HUES6 (cell line): ENCODE data around the gene LARP4B.
"Not testable (repeated sequence)": the region's sequence is repeated elsewhere in the genome, so short reads cannot be mapped to it uniquely, and the experiment has no call there.

Experiments
- H3K27ac ChIP-seq: 2 replicates; pipeline ENCODE4 v1.7.0; 2013; ENCODE audit warnings: low read depth, mild to moderate bottlenecking, low read length, inconsistent platforms
- H3K27me3 ChIP-seq: 2 replicates; pipeline ENCODE4 v1.6.1; 2013; ENCODE audit warnings: low read length; ENCODE audit not compliant: control insufficient read depth, insufficient read depth
- H3K36me3 ChIP-seq: 2 replicates; pipeline ENCODE4 v1.6.1; 2013; ENCODE audit warnings: low read length; ENCODE audit not compliant: control insufficient read depth, insufficient read depth
- H3K4me1 ChIP-seq: 2 replicates; pipeline ENCODE4 v1.6.1; 2013; ENCODE audit warnings: low read length; ENCODE audit not compliant: control insufficient read depth, insufficient read depth
- H3K4me3 ChIP-seq: 2 replicates; pipeline ENCODE4 v1.5.1; 2013; ENCODE audit warnings: low read depth, low read length
- H3K9ac ChIP-seq: one replicate; pipeline ENCODE4 v1.6.1; 2013; ENCODE audit warnings: mild to moderate bottlenecking, low read length
- H3K9me3 ChIP-seq: 2 replicates; pipeline ENCODE4 v1.6.1; 2013; ENCODE audit warnings: low read depth, low read length; ENCODE audit not compliant: control insufficient read depth, insufficient read depth

Gene LARP4B

GRCh38 chr10:943334-944033 lies 12.0 kb upstream of the LARP4B start:
- no peak overlapping the region for H3K9ac ChIP-seq
- no peaks in the 10 kb centered on the region for H3K4me1 ChIP-seq
- no peaks in the 10 kb centered on the region; the same call in 1 of the 2 replicates for H3K27me3 ChIP-seq
- no peak overlapping the region for H3K4me3 ChIP-seq
- no peaks in the 10 kb centered on the region for H3K9me3 ChIP-seq
- H3K27ac ChIP-seq, result no peak overlapping the region
- no peaks in the 10 kb centered on the region for H3K36me3 ChIP-seq

GRCh38 chr10:938941-939678 lies 7.6 kb upstream of the LARP4B start:
- Histone ChIP-seq H3K9ac (no peak overlapping the region), H3K4me1 (no peaks in the 10 kb centered on the region), H3K27me3 (no peaks in the 10 kb centered on the region), H3K36me3 (no peaks in the 10 kb centered on the region), H3K27ac (no peak overlapping the region), H3K9me3 (no peaks in the 10 kb centered on the region), H3K4me3 (no peak overlapping the region)

GRCh38 chr10:934746-935406 lies 3.4 kb upstream of the LARP4B start:
- Histone ChIP-seq H3K9me3 (no peaks in the 10 kb centered on the region), H3K4me1 (peaks cover 2% of the 10 kb centered on the region; the same call in 1 of the 2 replicates), H3K27me3 (no peaks in the 10 kb centered on the region), H3K9ac (no peak overlapping the region), H3K27ac (no peak overlapping the region), H3K36me3 (no peaks in the 10 kb centered on the region), H3K4me3 (no peak overlapping the region)

GRCh38 chr10:934165-934564 lies 2.7 kb upstream of the LARP4B start:
- not testable (repeated sequence) for H3K4me3 ChIP-seq, H3K9me3 ChIP-seq, H3K4me1 ChIP-seq, H3K27me3 ChIP-seq, H3K9ac ChIP-seq, H3K36me3 ChIP-seq, H3K27ac ChIP-seq

- Histone ChIP-seq H3K4me1 (peaks cover 20% of the 10 kb centered on the region), H3K4me3 (no peak overlapping the region), H3K27ac (no peak overlapping the region), H3K9me3 (no peaks in the 10 kb centered on the region), H3K9ac (no peak overlapping the region), H3K36me3 (no peaks in the 10 kb centered on the region), H3K27me3 (no peaks in the 10 kb centered on the region)
These were observed 1.1 kb upstream of the LARP4B start for GRCh38 chr10:932589-932988.

- Histone ChIP-seq H3K4me1 (peaks cover 33% of the 10 kb centered on the region), H3K27me3 (no peaks in the 10 kb centered on the region), H3K9me3 (no peaks in the 10 kb centered on the region), H3K9ac (peak overlapping the region; percentile 91), H3K4me3 (peak overlapping the region; percentile 85), H3K27ac (peak overlapping the region; percentile 74; the same call in 1 of the 2 replicates), H3K36me3 (peaks cover 6% of the 10 kb centered on the region)
These were observed 730 bp downstream of the LARP4B start for GRCh38 chr10:930625-931325.

GRCh38 chr10:929960-930624 lies 1.4 kb downstream of the LARP4B start:
- Histone ChIP-seq H3K27me3 (no peaks in the 10 kb centered on the region), H3K27ac (peak overlapping the region; percentile 24; the same call in 1 of the 2 replicates), H3K4me3 (peak overlapping the region; percentile 85), H3K36me3 (peaks cover 8% of the 10 kb centered on the region), H3K9me3 (no peaks in the 10 kb centered on the region), H3K9ac (peak overlapping the region; percentile 91), H3K4me1 (peaks cover 33% of the 10 kb centered on the region)

GRCh38 chr10:927131-927530 lies 4.4 kb downstream of the LARP4B start:
- no peak overlapping the region for H3K9ac ChIP-seq
- H3K9me3 ChIP-seq, result no peaks in the 10 kb centered on the region
- peaks cover 33% of the 10 kb centered on the region for H3K4me1 ChIP-seq
- peaks cover 16% of the 10 kb centered on the region for H3K36me3 ChIP-seq
- no peak overlapping the region for H3K4me3 ChIP-seq
- peak overlapping the region; percentile 51; the same call in 1 of the 2 replicates for H3K27ac ChIP-seq
- H3K27me3 ChIP-seq, result no peaks in the 10 kb centered on the region

- Histone ChIP-seq H3K9ac (no peak overlapping the region), H3K36me3 (peaks cover 23% of the 10 kb centered on the region), H3K27me3 (no peaks in the 10 kb centered on the region), H3K4me1 (peaks cover 33% of the 10 kb centered on the region), H3K4me3 (no peak overlapping the region), H3K9me3 (no peaks in the 10 kb centered on the region), H3K27ac (no peak overlapping the region)
These were observed 5.3 kb downstream of the LARP4B start for GRCh38 chr10:926075-926698.

GRCh38 chr10:924524-924859 lies 7.0 kb downstream of the LARP4B start:
- Histone ChIP-seq H3K27me3 (no peaks in the 10 kb centered on the region), H3K36me3 (peaks cover 23% of the 10 kb centered on the region), H3K9ac (no peak overlapping the region), H3K9me3 (no peaks in the 10 kb centered on the region), H3K27ac (no peak overlapping the region), H3K4me3 (no peak overlapping the region), H3K4me1 (peaks cover 27% of the 10 kb centered on the region)
